Ovary (tissue), 10 donors: Measurements from ENCODE around the gene ZNF586. TPM values are rescaled to one million over a fixed set of nuclear protein-coding genes. Genes with fewer than 3 reads are reported as not detected.
"Not testable (repeated sequence)": the region's sequence is repeated elsewhere in the genome, so short reads cannot be mapped to it uniquely, and the experiment has no call there.

ENCODE experiments used
- DNase-seq, 5 donors: peaks; one replicate each; pipeline ENCODE4 v3.0.0-alpha.2; 2019 to 2020
- H3K27ac ChIP-seq, 2 donors: fragments of 200-600 bp; one replicate each; pipeline versions ENCODE4 v1.5.1 to v1.8.0; 2019 to 2022
- H3K27me3 ChIP-seq: fragments of 200-600 bp; one replicate; pipeline ENCODE4 v1.8.0; 2022
- H3K36me3 ChIP-seq: fragments of 200-600 bp; sonication (generic); one replicate; pipeline ENCODE4 v1.5.1; 2019
- H3K4me1 ChIP-seq: one replicate; pipeline ENCODE4 v1.8.1; 2013; ENCODE audit warnings: mild to moderate bottlenecking, moderate library complexity; ENCODE audit not compliant: insufficient read depth
- H3K4me3 ChIP-seq: fragments of 200-600 bp; sonication (generic); one replicate; pipeline ENCODE4 v1.5.1; 2017
- H3K9me3 ChIP-seq, 2 donors: fragments of 200-600 bp in 1 of 2; sonication (generic) in 1 of 2; one replicate each; pipeline versions ENCODE4 v1.5.1 to v1.8.1; 2013 to 2019; ENCODE audit warnings: mild to moderate bottlenecking in 1 of 2, moderate library complexity in 1 of 2
- EP300 ChIP-seq: sonication (generic); formaldehyde crosslinking; IDR thresholded peaks from one replicate; pipeline ENCODE4 v1.6.1; 2017; ENCODE audit warnings: antibody characterized with exemption
- POLR2A ChIP-seq: fragments of 450-650 bp; IDR thresholded peaks from one replicate; pipeline ENCODE4 v1.6.1; 2017; ENCODE audit warnings: antibody characterized with exemption, mild to moderate bottlenecking, moderate library complexity
- WGBS, 3 donors: extraction: QIAGEN DNeasy Blood & Tissue Kit in 1 of 3; methylation state at CpG; one replicate each; pipeline versions ENCODE4 v1.1.5 to v1.1.7; 2013 to 2017; 5-methylcytosine and 5-hydroxymethylcytosine counted together
- intact Hi-C, 4 donors: fragments of 100-400 bp; cut with DNase I; formaldehyde crosslinking; loops; one replicate each; pipeline versions ENCODE4 v1.11.0 to v1.15.1; 2022 to 2023
- long read RNA-seq, 3 donors: library from polyadenylated mRNA in 2 of 3; unstranded in 2 of 3; transcript quantifications; one replicate each; pipeline ENCODE4 v2.0.0 and lab custom pipeline, GENCODE V29; 2021 to 2026
- polyA plus RNA-seq, 2 donors: library from polyadenylated mRNA; stranded (reverse); fragments of 200-250 nt in 1 of 2; fragments of 350-450 nt in 1 of 2; fragmentation: Illumina TruSeq in 1 of 2; extraction: RNeasy Lipid Tissue Mini Kit (QIAGEN cat#74804) in 1 of 2; gene quantifications; one replicate each; pipeline ENCODE4 v1.2.3, GENCODE V29; 2013 to 2014
- total RNA-seq, 7 donors: library from RNA; depleted of rRNA in 2 of 7; stranded (reverse); fragments of >200 nt in 2 of 7; fragmentation: NEBNext Ultra II Directional in 3 of 7; extraction: Animal tissue kit (Norgen Biotek cat#: 25700) in 3 of 7; gene quantifications; one replicate each; pipeline versions ENCODE4 v1.1.0 to v1.2.4, GENCODE V29; 2016 to 2023
- TF ChIP-seq, protein P1 (sequence below), 3 donors: fragments of 450-650 bp in 2 of 3; fragments of 200-600 bp in 1 of 3; IDR thresholded peaks; one replicate each; pipeline versions ENCODE4 v1.5.1 to v1.8.0; 2016 to 2022; ENCODE audit warnings: antibody characterized with exemption in 3 of 3, mild to moderate bottlenecking in 1 of 3
- donor health status: DM: no; HTN: no; CAD: no; lungs with moderate emphysema.
- donor health status: DM: no; HTN: no; CAD: no.
- donor health status: Bipolar disorder and iron deficiency.
- donor health status: DM: yes; HTN: yes; CAD: no.
- donor health status: DM: no; HTN: no; CAD: no.
- donor health status: DM: yes; HTN: yes; CAD: no.

The ZNF586 gene
- total RNA-seq (10 to 100 TPM; 15.4 to 21.7 (median 17.2) TPM), polyA plus RNA-seq (10 to 100 TPM in 1 of 2 donors, 1 to 10 TPM in 1; 7.9 to 11.8 TPM)
- long read RNA-seq, donor 1, transcript ZNF586-203 (3 exons, 2,163 nt): major isoform, 17 of 41 reads
- long read RNA-seq, donor 1, transcript ZNF586-202 (2 exons, 1,977 nt): minor isoform, 9 of 41 reads
- long read RNA-seq, donor 1, partial matches to known transcripts: 0 of 41 reads
- long read RNA-seq, donor 1, other reads (novel, unspliced or antisense): 15 of 41 reads
- long read RNA-seq, donor 2, partial matches to known transcripts: 0 of 7 reads
- long read RNA-seq, donor 2, other reads (novel, unspliced or antisense): 0 of 7 reads
- long read RNA-seq, donor 3, transcript ZNF586-203 (3 exons, 2,163 nt): major isoform, 6 of 22 reads
- long read RNA-seq, donor 3, partial matches to known transcripts: 0 of 22 reads
- long read RNA-seq, donor 3, other reads (novel, unspliced or antisense): 12 of 22 reads

DNA sequence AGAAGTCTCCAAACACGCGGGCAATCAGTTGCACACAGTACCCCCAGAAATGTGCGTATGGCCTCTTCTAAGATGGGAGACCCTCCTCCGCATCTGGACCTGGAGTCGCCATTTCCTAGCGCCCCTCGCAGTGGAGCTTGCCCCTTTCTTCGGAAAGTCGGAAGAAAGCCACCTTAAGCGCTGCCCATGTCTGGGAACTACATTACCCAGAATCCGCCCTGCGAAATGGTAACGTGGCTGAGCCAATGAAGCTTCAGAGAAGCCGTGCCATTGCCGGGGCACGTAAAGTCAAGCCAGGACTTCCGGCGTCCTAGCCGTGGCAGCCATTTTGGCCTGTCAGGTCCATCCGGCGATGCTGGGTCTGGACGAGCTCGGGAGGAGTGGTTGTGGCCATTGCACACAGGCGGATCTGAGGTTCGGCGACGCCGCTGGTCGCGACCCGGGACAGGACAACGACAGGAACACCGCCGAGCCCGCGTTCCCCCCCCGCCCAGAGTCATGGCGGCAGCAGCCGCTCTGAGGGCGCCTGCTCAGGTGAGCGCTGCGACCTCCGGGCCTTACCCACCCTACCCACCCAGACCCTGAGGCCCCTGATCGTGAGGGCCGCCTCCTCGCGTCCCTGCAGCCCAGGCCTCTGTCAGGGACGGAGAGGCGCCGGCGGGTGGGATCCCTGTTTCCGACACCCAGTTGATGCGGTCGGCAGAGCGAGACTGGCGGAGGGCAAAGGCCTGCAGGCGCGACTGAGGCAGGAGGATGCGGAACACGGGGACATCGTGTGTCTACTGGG lies at the start of gene ZNF586:
Gene ZNF586, plus strand, starts transcription at position 332 of the 787 bp plus-strand sequence. Its CDS starts 167 bp downstream, at position 499.
- WGBS, 3 donors: 3 to 5% (median 5%) methylated on average over 39 to 61 of the region's 61 CpGs
- H3K36me3 ChIP-seq: no peaks in the 10 kb centered on the region
- H3K9me3 ChIP-seq: peaks cover 0 to 32% of the 10 kb centered on the region in 2 donors
- peak within 1 kb of the TSS; percentile 70 for H3K4me3 ChIP-seq
- intact Hi-C loops: no loop called here
- H3K27ac ChIP-seq: no peak within 1 kb of the TSS
- peak; percentile 80 to 86 (median 83) for DNase-seq
- H3K4me1 ChIP-seq: peaks cover 2% of the 10 kb centered on the region
- H3K27me3 ChIP-seq: no peaks in the 10 kb centered on the region
- TF ChIP-seq, protein P1, sequence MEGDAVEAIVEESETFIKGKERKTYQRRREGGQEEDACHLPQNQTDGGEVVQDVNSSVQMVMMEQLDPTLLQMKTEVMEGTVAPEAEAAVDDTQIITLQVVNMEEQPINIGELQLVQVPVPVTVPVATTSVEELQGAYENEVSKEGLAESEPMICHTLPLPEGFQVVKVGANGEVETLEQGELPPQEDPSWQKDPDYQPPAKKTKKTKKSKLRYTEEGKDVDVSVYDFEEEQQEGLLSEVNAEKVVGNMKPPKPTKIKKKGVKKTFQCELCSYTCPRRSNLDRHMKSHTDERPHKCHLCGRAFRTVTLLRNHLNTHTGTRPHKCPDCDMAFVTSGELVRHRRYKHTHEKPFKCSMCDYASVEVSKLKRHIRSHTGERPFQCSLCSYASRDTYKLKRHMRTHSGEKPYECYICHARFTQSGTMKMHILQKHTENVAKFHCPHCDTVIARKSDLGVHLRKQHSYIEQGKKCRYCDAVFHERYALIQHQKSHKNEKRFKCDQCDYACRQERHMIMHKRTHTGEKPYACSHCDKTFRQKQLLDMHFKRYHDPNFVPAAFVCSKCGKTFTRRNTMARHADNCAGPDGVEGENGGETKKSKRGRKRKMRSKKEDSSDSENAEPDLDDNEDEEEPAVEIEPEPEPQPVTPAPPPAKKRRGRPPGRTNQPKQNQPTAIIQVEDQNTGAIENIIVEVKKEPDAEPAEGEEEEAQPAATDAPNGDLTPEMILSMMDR (IDR thresholded peaks at IDR 0.05): no peak
- TF ChIP-seq EP300 (no peak), POLR2A (no peak)

DNA sequence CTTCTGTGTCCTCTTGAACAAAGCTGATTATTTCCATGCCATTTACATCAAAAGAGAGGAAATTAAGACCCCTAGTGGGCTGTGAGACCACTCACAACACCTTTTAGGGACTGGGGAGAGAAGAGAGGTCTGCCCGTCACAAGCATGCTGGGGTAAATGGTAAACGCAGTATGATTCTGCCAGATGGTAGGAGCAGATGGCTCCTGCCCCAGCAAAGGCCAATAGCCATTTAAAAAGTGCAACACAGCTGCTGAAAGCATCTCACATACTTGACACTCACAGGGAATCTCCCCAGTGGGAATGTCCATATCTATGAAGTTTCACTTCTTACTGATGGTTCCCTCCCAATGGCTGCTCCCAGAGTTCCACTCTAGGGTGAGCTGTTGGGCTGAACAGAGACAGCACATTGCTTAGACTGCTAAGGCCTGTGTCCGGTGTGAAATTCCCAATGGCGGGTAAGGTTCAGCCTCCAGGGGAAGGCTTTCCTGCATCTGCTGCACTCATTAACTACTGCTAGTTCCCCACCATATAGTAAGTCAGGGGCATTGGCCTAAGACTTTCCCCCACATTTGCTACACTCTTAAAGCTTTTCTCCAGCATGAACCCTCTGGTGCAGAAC lies 49.5 kb upstream of the ZNF586 start:
- Histone ChIP-seq H3K4me1 (no peaks in the 10 kb centered on the region), H3K27ac (no peak overlapping the region), H3K4me3 (no peak overlapping the region), H3K9me3 (peaks cover 8 to 63% of the 10 kb centered on the region in 2 donors), H3K36me3 (no peaks in the 10 kb centered on the region), H3K27me3 (no peaks in the 10 kb centered on the region)
- WGBS, 3 donors: 79 to 91% (median 87%) methylated on average over 4 of the region's 4 CpGs
- no peak for DNase-seq
- intact Hi-C loops: no loop called here
- TF ChIP-seq, protein P1 (IDR thresholded peaks at IDR 0.05): no peak
- TF ChIP-seq EP300 (no peak), POLR2A (no peak)

DNA sequence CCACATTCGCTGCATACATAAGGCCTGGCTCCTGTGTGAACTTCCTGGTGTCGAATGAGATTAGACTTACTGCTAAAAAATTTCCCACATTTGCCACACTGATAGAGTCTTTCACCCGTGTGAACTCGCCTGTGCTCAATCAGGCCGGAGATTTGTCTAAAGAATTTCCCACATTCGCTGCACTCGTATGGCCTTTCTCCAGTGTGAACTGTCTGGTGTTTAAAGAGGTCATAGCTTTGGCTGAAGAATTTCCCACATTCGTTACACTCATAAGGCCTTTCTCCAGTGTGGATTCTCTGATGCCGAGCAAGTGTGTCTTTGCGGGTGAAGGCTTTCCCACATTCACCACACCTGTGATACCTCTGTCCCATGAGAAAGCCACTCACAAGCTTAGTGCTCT lies 48.6 kb upstream of the ZNF586 start:
- intact Hi-C loops: no loop called here
- Histone ChIP-seq H3K9me3 (peaks cover 8 to 69% of the 10 kb centered on the region in 2 donors), H3K27me3 (no peaks in the 10 kb centered on the region), H3K36me3 (no peaks in the 10 kb centered on the region), H3K4me1 (no peaks in the 10 kb centered on the region), H3K4me3 (no peak overlapping the region), H3K27ac (no peak overlapping the region)
- TF ChIP-seq POLR2A: no peak
- no peak for TF ChIP-seq EP300
- TF ChIP-seq, protein P1 (IDR thresholded peaks at IDR 0.05): no peak
- DNase-seq: no peak
- WGBS, 3 donors: 96 to 97% (median 97%) methylated on average over 10 of the region's 10 CpGs

DNA sequence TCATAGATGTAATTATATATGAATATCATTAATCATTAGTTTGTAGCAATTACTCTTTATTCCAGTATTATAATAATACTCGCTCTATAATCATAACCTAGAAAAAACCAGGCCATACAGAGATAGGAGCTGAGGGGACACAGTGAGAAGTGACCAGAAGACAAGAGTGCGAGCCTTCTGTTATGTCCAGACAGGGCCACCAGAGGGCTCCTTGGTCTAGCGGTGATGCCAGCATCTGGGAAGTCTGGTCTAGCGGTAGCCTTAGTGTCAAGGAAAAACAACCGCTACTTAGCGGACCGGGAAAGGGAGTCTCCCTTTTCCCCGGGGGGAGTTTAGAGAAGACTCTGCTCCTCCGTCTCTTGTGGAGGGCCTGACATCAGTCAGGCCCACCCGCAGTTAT lies 31.2 kb upstream of the ZNF586 start:
- intact Hi-C loops, H3K4me1 ChIP-seq, H3K9me3 ChIP-seq, H3K27me3 ChIP-seq, H3K36me3 ChIP-seq, H3K4me3 ChIP-seq, H3K27ac ChIP-seq: not testable (repeated sequence)
- WGBS, 3 donors: 5 to 7% (median 5%) methylated on average over 10 of the region's 10 CpGs
- peak in 4 of 5 donors; percentile 10 to 41 (median 25) for DNase-seq

DNA sequence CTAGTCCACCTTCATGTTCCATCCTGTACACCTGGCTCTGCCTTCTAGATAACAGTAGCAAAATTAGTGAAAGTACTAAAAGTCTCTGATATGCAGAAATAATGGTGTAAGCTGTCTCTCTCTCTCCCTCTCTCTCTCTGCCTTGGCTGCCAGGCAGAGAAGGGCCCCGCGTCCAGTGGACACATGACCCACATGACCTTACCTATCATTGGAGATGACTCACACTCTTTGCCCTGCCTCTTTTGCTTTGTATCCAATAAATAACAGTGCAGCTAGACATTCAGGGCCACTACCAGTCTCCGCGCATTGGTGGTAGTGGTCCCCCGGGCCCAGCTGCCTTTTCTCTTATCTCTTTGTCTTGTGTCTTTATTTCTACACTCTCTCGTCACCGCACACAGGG lies 30.7 kb upstream of the ZNF586 start:
- intact Hi-C loops, H3K4me1 ChIP-seq, H3K9me3 ChIP-seq, H3K27me3 ChIP-seq, H3K36me3 ChIP-seq, H3K27ac ChIP-seq, DNase-seq, H3K4me3 ChIP-seq: not testable (repeated sequence)
- 65 to 77% (median 74%) methylated on average over 7 of the region's 7 CpGs for WGBS, 3 donors
